NB4 (cell line): ENCODE data around the gene TSPAN15.

Experiments
- CTCF ChIP-seq: IDR thresholded peaks from one replicate; pipeline ENCODE4 v1.5.1; 2012; ENCODE audit warnings: low read depth, low read length
- MAX ChIP-seq: IDR thresholded peaks from 2 replicates; pipeline ENCODE4 v1.6.1; 2011; ENCODE audit warnings: low read depth, low read length
- POLR2A ChIP-seq: IDR thresholded peaks from 2 replicates; pipeline ENCODE4 v1.6.1; 2011; ENCODE audit warnings: mild to moderate bottlenecking; ENCODE audit not compliant: insufficient read length; ENCODE audit errors: extremely low read depth

DNA sequence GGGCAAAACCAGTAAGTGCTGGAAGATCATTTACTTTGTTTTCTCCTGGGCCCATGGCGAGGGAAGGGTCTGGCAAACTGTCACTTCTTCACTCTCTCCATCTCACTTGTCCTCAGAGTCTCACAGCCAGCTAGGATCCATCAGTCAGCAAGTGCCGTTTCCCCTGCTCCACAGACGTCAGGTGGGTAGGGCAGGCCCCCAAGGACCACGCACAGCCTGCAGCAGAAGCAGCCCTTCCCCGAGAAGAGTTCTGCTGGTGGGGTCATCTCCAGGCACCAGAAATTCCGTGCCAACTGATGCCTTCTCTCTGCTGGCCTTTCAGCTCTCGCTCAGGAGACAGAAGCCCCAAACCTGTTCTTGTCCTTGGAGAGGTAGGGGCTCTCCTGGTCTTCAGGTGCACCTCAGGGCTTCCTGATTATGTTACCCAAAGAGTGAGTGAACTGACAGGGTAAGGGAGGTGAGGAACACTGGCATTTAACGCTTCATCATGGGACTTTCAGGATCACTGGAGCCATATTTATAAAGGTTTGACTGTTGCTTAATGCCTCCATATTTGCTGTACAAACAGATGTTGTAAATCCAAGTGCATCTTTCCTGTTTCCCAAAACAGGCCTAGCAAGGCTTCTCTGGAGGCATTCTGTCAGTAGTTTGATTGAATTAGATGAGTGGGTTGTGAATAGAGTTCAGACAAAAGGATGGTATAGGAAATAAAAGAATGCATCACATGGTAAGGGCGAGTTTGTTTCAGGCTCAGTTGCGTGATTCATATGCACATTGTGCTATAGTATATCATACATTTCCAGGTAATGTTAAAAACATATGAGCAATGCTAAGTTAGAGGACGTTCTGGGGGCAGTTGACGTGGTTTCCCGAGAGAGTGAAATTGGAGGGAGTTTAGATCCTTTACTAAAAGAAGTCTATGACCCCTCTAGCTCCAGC lies 13.7 kb upstream of the TSPAN15 start:
- TF ChIP-seq MAX, result no peak
- TF ChIP-seq CTCF, result no peak
- TF ChIP-seq POLR2A, result no peak
